ENCODE data around the gene ASTN2. TPM values are rescaled to one million over a fixed set of nuclear protein-coding genes. Genes with fewer than 3 reads are reported as not detected.

Gene ASTN2
- total and polyA plus RNA-seq, 2 experiments from 2014 or later = 5.6 to 7.7 TPM

- Histone ChIP-seq H3K9me3 (ENCODE audit: low read depth) (no peaks in the 10 kb centered on the region), H3K27ac (no peak overlapping the region), H3K4me3 (no peak overlapping the region), H3K27me3 (no peaks in the 10 kb centered on the region), H3K36me3 (no peaks in the 10 kb centered on the region), H3K4me1 (ENCODE audit: low read depth) (no peaks in the 10 kb centered on the region)
- no peak for DNase-seq (ENCODE audit: low read depth in 1 of 2, low spot score in 1 of 2)
- no peak for TF ChIP-seq CTCF (IDR thresholded peaks at IDR 0.05; ENCODE audit: low read depth, low read length)
These were observed 223.2 kb downstream of the ASTN2 start for GRCh38 chr9:117191504-117192261.

DNA sequence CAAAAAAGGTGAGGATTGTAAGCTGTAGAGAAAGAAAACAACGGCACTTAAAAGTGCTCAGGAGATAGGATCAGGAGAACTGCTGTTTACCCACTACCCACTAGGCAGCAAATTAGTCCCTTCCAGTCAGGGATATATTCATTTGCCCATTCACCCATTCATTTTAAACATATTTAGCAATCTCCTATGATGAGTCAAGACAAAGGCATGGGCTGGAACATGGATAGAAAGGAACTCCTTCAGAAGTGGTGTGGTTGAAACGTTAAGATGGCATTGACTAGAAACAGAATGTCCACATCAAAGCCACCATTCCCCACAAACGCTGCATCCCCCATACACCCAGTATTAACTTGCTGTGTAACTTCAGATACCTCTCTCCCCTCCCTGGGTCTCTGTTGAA is 225.7 kb downstream of the ASTN2 start:
- H3K27ac ChIP-seq = no peak overlapping the region
- H3K4me1 ChIP-seq (ENCODE audit: low read depth) = no peaks in the 10 kb centered on the region
- no peak for TF ChIP-seq CTCF (IDR thresholded peaks at IDR 0.05; ENCODE audit: low read depth, low read length)
- no peaks in the 10 kb centered on the region for H3K36me3 ChIP-seq
- H3K9me3 ChIP-seq (ENCODE audit: low read depth) = no peaks in the 10 kb centered on the region
- peak in 1 of 2 donors; percentile 23 for DNase-seq (ENCODE audit: low read depth in 1 of 2, low spot score in 1 of 2)
- no peaks in the 10 kb centered on the region for H3K27me3 ChIP-seq
- H3K4me3 ChIP-seq = no peak overlapping the region

DNA sequence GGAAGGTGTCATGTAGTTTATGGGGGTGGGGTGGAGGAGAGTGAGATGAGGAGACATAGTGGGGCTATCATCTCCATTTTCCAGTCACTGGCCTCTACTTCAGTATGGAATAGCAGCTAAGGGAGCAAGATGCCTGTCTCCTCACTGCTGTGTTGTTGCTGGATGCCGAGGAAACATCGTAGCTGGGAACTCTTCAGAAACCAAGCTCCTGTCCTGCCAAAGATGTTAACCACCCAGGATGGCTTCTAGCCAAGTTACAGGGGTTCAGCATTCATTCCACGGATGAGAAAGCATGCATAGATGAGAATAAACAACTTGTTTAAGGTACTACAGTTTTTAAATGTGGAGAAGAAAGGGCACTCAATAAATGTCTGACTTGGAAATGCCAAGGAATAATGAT is 226.5 kb downstream of the ASTN2 start:
- no peaks in the 10 kb centered on the region for H3K36me3 ChIP-seq
- TF ChIP-seq CTCF (IDR thresholded peaks at IDR 0.05; ENCODE audit: low read depth, low read length) = no peak
- no peaks in the 10 kb centered on the region for H3K4me1 ChIP-seq (ENCODE audit: low read depth)
- H3K4me3 ChIP-seq = no peak overlapping the region
- H3K27ac ChIP-seq = no peak overlapping the region
- DNase-seq (ENCODE audit: low read depth in 1 of 2, low spot score in 1 of 2) = no peak
- H3K9me3 ChIP-seq (ENCODE audit: low read depth) = no peaks in the 10 kb centered on the region
- no peaks in the 10 kb centered on the region for H3K27me3 ChIP-seq

GRCh38 chr9:117187498-117187897 is 227.4 kb downstream of the ASTN2 start:
- no peaks in the 10 kb centered on the region for H3K36me3 ChIP-seq
- no peak overlapping the region for H3K4me3 ChIP-seq
- no peak for TF ChIP-seq CTCF (IDR thresholded peaks at IDR 0.05; ENCODE audit: low read depth, low read length)
- no peak overlapping the region for H3K27ac ChIP-seq
- H3K4me1 ChIP-seq (ENCODE audit: low read depth) = no peaks in the 10 kb centered on the region
- DNase-seq (ENCODE audit: low read depth in 1 of 2, low spot score in 1 of 2) = no peak
- no peaks in the 10 kb centered on the region for H3K9me3 ChIP-seq (ENCODE audit: low read depth)
- H3K27me3 ChIP-seq = no peaks in the 10 kb centered on the region

DNA sequence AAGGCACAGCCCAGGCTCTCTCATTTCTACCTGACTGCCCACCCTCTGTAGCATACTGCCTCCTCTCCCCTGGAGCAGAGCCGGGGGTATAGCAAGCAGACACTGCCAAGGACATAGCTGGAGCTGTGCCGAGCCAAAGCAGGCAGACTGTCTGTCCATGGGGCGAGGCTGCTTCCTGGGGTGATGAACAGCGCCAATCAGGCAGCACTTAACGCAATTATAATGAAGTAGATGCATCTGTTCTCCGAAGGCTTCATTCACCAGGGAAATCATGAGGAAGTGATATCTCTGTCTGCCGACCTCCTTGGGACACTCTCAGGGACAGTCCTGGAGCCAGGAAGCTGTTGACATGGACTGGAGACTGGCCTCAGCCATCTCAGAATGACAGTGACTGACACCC is 230.7 kb downstream of the ASTN2 start:
- DNase-seq (ENCODE audit: low read depth in 1 of 2, low spot score in 1 of 2) = no peak
- Histone ChIP-seq H3K27me3 (no peaks in the 10 kb centered on the region), H3K4me3 (no peak overlapping the region), H3K4me1 (ENCODE audit: low read depth) (no peaks in the 10 kb centered on the region), H3K9me3 (ENCODE audit: low read depth) (no peaks in the 10 kb centered on the region), H3K27ac (no peak overlapping the region), H3K36me3 (no peaks in the 10 kb centered on the region)
- no peak for TF ChIP-seq CTCF (IDR thresholded peaks at IDR 0.05; ENCODE audit: low read depth, low read length)
